Common myeloid progenitor, CD34-positive (primary cell): ENCODE measurements around the gene NUF2.

Experiments
- CTCF ChIA-PET: fragments of 350-600 bp; sonication (Branson Sonifier 250); formaldehyde crosslinking; loops from one replicate; lab custom pipeline; 2021; ENCODE audit warnings: antibody characterized with exemption; lab: Charles Lee
- POLR2A ChIA-PET: fragments of 350-600 bp; sonication (Branson Sonifier 250); formaldehyde crosslinking; loops from one replicate; lab custom pipeline; 2021; ENCODE audit warnings: antibody characterized with exemption; lab: Charles Lee
- DNase-seq, 3 donors: peaks; one replicate each; pipeline versions ENCODE4 v3.0.0 to v3.0.0-alpha.2; 2013
- H3K27ac ChIP-seq, 2 experiments: 1 replicate in 1 of 2; 2 replicates in 1 of 2; pipeline ENCODE4 v1.7.0; 2013; ENCODE audit warnings: inconsistent platforms in 2 of 2, low read length in 2 of 2, mild to moderate bottlenecking in 2 of 2, low read depth in 1 of 2, moderate library complexity in 1 of 2; ENCODE audit not compliant: severe bottlenecking in 2 of 2, insufficient read depth in 1 of 2, poor library complexity in 1 of 2
- H3K27me3 ChIP-seq, 5 experiments: replicated peaks in 2 of 5; 1 replicate in 3 of 5; 2 replicates in 2 of 5; pipeline versions ENCODE4 v1.6.1 to v1.7.0; 2013; ENCODE audit warnings: low read length in 4 of 5, mild to moderate bottlenecking in 2 of 5, moderate library complexity in 2 of 5, inconsistent platforms in 1 of 5; ENCODE audit not compliant: insufficient read depth in 5 of 5, control insufficient read depth in 4 of 5
- H3K36me3 ChIP-seq, 4 experiments: 1 replicate in 2 of 4; 2 replicates in 2 of 4; pipeline versions ENCODE4 v1.6.1 to v1.7.0; 2013; ENCODE audit warnings: low read length in 3 of 4, control low read depth in 1 of 4, mild to moderate bottlenecking in 1 of 4; ENCODE audit not compliant: control insufficient read depth in 4 of 4, insufficient read depth in 4 of 4
- H3K4me1 ChIP-seq, 4 experiments: 1 replicate in 3 of 4; 2 replicates in 1 of 4; pipeline versions ENCODE4 v1.6.1 to v1.7.1; 2013; ENCODE audit warnings: low read length in 3 of 4, mild to moderate bottlenecking in 3 of 4, control low read depth in 1 of 4, inconsistent platforms in 1 of 4, moderate library complexity in 1 of 4; ENCODE audit not compliant: control insufficient read depth in 4 of 4, insufficient read depth in 4 of 4; ENCODE audit errors: control extremely low read depth in 1 of 4
- H3K4me3 ChIP-seq, 7 experiments: 1 replicate in 4 of 7; 2 replicates in 3 of 7; pipeline versions ENCODE4 v1.5.1 to v1.7.0; 2013; ENCODE audit warnings: mild to moderate bottlenecking in 7 of 7, low read length in 6 of 7, moderate library complexity in 6 of 7, inconsistent platforms in 2 of 7, low read depth in 2 of 7, control low read depth in 1 of 7; ENCODE audit not compliant: insufficient read depth in 4 of 7, control insufficient read depth in 1 of 7; ENCODE audit errors: extremely low read depth in 1 of 7
- H3K9me3 ChIP-seq, 5 experiments: 1 replicate in 4 of 5; 2 replicates in 1 of 5; pipeline versions ENCODE4 v1.6.1 to v1.7.1; 2013; ENCODE audit warnings: low read length in 4 of 5, mild to moderate bottlenecking in 2 of 5, inconsistent platforms in 1 of 5, low read depth in 1 of 5, moderate library complexity in 1 of 5; ENCODE audit not compliant: control insufficient read depth in 4 of 5, insufficient read depth in 2 of 5; ENCODE audit errors: control extremely low read depth in 1 of 5
- WGBS: methylation state at CpG from one replicate; pipeline ENCODE4 v1.1.5; 2013; ENCODE audit not compliant: insufficient coverage; 5-methylcytosine and 5-hydroxymethylcytosine counted together

NUF2 gene

GRCh38 chr1:163331116-163331515 is 9.4 kb downstream of the NUF2 start:
- Histone ChIP-seq H3K9me3 (peaks cover 0 to 23% (median 3%) of the 10 kb centered on the region in 5 experiments), H3K27ac (no peak overlapping the region), H3K4me1 (no peaks in the 10 kb centered on the region), H3K36me3 (peaks cover 5 to 40% (median 22%) of the 10 kb centered on the region in 4 experiments), H3K4me3 (no peak overlapping the region), H3K27me3 (no peaks in the 10 kb centered on the region)
- WGBS: no CpG with 5 or more reads among the region's 2 CpGs
- DNase-seq: peak in 2 of 3 donors; percentile 32 to 36
- POLR2A ChIA-PET: no interaction called here
- CTCF ChIA-PET: no interaction called here

GRCh38 chr1:163335216-163335615 is 13.5 kb downstream of the NUF2 start:
- WGBS: no CpG with 5 or more reads among the region's 1 CpG
- Histone ChIP-seq H3K27ac (no peak overlapping the region), H3K4me3 (no peak overlapping the region), H3K4me1 (no peaks in the 10 kb centered on the region), H3K27me3 (no peaks in the 10 kb centered on the region), H3K9me3 (peaks cover 0 to 23% (median 3%) of the 10 kb centered on the region in 5 experiments), H3K36me3 (peaks cover 5 to 47% (median 26%) of the 10 kb centered on the region in 4 experiments)
- ChIA-PET CTCF (no interaction called here), POLR2A (no interaction called here)
- peak in 1 of 3 donors; percentile 2 for DNase-seq

DNA sequence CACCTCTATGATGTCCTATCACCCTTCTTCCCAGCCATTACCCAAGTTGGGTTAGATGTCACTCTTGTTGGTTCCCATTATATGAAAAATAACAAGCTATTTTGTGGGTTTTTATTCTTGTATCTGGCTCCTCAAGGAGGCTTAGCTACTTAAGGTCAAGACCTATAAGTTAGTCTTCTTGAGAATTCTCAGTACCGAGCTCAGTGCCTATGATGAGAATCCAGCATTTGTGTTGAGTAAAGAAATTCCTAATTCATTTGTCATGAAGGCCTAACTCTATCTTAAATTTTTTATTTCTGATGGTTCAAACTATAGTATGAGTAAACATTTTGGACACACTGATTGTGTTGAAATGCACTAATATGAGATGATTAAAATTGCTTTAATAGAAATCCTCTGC is 15.9 kb downstream of the NUF2 start:
- Histone ChIP-seq H3K9me3 (peaks cover 0 to 16% (median 1%) of the 10 kb centered on the region in 5 experiments), H3K36me3 (peaks cover 4 to 42% (median 24%) of the 10 kb centered on the region in 4 experiments), H3K27ac (no peak overlapping the region), H3K27me3 (no peaks in the 10 kb centered on the region), H3K4me1 (no peaks in the 10 kb centered on the region), H3K4me3 (no peak overlapping the region)
- CTCF ChIA-PET: interaction anchor here (0.9 kb wide), 1 partner anchor 14 kb away, joined by 3 read pairs; no protein-coding TSS in a partner anchor
- no peak for DNase-seq
- WGBS: 100% methylated on average over 1 of the region's 1 CpG
- POLR2A ChIA-PET: no interaction called here

DNA sequence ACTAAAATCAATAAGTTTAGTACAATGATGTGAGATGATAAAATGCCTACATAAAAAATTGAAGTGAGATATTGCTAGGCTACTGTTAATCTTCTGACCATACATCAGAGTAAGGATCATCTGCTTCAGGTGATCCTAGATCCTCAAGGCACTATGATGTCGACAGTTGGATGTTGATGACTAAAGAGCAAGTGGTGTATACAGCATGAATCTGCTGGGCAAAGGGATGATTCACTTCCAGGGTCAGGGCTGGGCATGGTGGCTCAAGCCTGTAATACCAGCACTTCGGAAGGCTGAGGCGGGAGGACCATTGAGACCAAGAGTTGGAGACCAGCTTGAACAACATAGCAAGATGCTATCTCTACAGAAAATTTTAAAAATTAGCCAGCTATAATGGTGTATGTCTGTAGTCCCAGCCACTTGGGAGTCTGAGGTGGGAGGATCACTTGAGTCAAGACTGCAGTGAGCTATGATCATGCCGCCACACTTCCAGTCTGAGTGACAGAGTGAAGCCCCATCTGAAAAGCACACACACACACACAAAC is 24.6 kb downstream of the NUF2 start:
- H3K27me3 ChIP-seq: no peaks in the 10 kb centered on the region
- no peaks in the 10 kb centered on the region for H3K4me1 ChIP-seq
- no peaks in the 10 kb centered on the region for H3K9me3 ChIP-seq
- CTCF ChIA-PET: no interaction called here
- WGBS: 100% methylated on average over 2 of the region's 4 CpGs
- no peak overlapping the region for H3K4me3 ChIP-seq
- peaks cover 2 to 26% (median 19%) of the 10 kb centered on the region in 4 experiments for H3K36me3 ChIP-seq
- DNase-seq: no peak
- POLR2A ChIA-PET: no interaction called here
- H3K27ac ChIP-seq: no peak overlapping the region

- H3K4me1 ChIP-seq: no peaks in the 10 kb centered on the region
- H3K36me3 ChIP-seq: peaks cover 2 to 26% (median 21%) of the 10 kb centered on the region in 4 experiments
- ChIA-PET POLR2A (no interaction called here), CTCF (no interaction called here)
- H3K4me3 ChIP-seq: no peak overlapping the region
- no peaks in the 10 kb centered on the region for H3K9me3 ChIP-seq
- no peaks in the 10 kb centered on the region for H3K27me3 ChIP-seq
- WGBS: 100% methylated on average over 1 of the region's 2 CpGs
- no peak for DNase-seq
- H3K27ac ChIP-seq: no peak overlapping the region
Measured at GRCh38 chr1:163347106-163347505, 25.4 kb downstream of the NUF2 start.

DNA sequence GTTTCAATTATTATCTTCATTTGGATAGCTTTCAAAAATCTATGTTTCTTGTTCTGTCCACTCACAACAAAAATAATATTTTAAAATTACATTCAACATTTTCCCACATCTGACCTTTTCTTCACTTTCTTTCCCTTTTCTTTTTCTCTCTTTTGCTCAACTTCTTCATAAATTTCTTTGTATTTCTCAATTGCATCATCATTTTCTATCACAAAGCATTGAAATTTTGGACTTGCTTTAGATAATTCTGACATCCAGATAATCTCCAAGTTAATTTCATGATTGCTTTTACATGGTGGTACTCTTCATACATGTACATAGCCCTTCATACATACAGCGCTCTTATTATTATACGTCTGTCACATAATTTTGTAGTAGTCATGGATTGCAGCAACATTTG is 30.2 kb downstream of the NUF2 start:
- no CpG with 5 or more reads among the region's 2 CpGs for WGBS
- no peaks in the 10 kb centered on the region for H3K4me1 ChIP-seq
- ChIA-PET CTCF (no interaction called here), POLR2A (no interaction called here)
- DNase-seq: no peak
- peaks cover 0 to 15% (median 13%) of the 10 kb centered on the region in 4 experiments for H3K36me3 ChIP-seq
- no peak overlapping the region for H3K27ac ChIP-seq
- H3K27me3 ChIP-seq: no peaks in the 10 kb centered on the region
- H3K4me3 ChIP-seq: no peak overlapping the region
- H3K9me3 ChIP-seq: no peaks in the 10 kb centered on the region

DNA sequence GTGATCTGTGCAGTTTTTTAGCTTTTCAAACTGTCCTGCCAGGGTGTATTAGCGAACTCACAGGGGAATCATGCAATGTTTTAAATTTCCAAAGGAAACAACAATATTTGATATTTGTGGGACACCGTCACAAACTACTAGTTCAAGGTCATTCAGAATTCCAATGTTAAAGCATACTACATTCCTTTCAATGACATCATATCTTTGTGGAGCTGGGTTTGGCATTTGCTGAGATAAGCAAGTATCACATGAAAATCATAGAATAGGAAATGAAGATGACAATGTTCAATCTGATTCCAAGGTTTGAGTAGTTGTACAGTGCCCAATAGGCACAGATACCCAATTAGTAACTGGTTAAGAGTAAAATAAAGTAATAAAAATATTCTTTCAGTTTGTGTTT is 35.6 kb downstream of the NUF2 start:
- CTCF ChIA-PET: no interaction called here
- WGBS: 100% methylated on average over 1 of the region's 2 CpGs
- Histone ChIP-seq H3K27me3 (no peaks in the 10 kb centered on the region), H3K27ac (no peak overlapping the region), H3K4me1 (no peaks in the 10 kb centered on the region), H3K9me3 (no peaks in the 10 kb centered on the region), H3K36me3 (peaks cover 0 to 4% (median 3%) of the 10 kb centered on the region in 4 experiments), H3K4me3 (no peak overlapping the region)
- DNase-seq: no peak
- POLR2A ChIA-PET: no interaction called here
